NCI-H226 (cell line): ENCODE measurements around the gene DEPP1.

Source experiments
- DNase-seq: peaks from one replicate; pipeline ENCODE4 v3.0.0-alpha.2; 2015

The DEPP1 gene

GRCh38 chr10:44965651-44966097 is 12.9 kb downstream of the DEPP1 start:
- DNase-seq, result no peak

- DNase-seq, result no peak
These were observed 13.5 kb downstream of the DEPP1 start for GRCh38 chr10:44965104-44965503.

- DNase-seq, result no peak
These were observed 14.6 kb downstream of the DEPP1 start for GRCh38 chr10:44963772-44964633.

GRCh38 chr10:44962870-44963738 is 15.5 kb downstream of the DEPP1 start:
- DNase-seq, result no peak

- DNase-seq, result no peak
These were observed 16.5 kb downstream of the DEPP1 start for GRCh38 chr10:44961931-44962750.

GRCh38 chr10:44961230-44961571 is 17.4 kb downstream of the DEPP1 start:
- DNase-seq, result no peak

- DNase-seq, result no peak
These were observed 18.0 kb downstream of the DEPP1 start for GRCh38 chr10:44960482-44961229.

GRCh38 chr10:44960088-44960460 is 18.5 kb downstream of the DEPP1 start:
- DNase-seq, result no peak

- DNase-seq, result peak; percentile 88
These were observed 19.1 kb downstream of the DEPP1 start, which contains the start of gene RASSF4 for GRCh38 chr10:44959247-44960087. RASSF4 (plus strand) TSS chr10:44959802; CDS start chr10:44970203, 10,401 bp downstream.

- no peak for DNase-seq
These were observed 19.7 kb downstream of the DEPP1 start for GRCh38 chr10:44958898-44959246.

- peak; percentile 73 for DNase-seq
These were observed 20.3 kb downstream of the DEPP1 start for GRCh38 chr10:44958196-44958897.

- DNase-seq, result no peak
These were observed 21.6 kb downstream of the DEPP1 start for GRCh38 chr10:44956717-44957706.

GRCh38 chr10:44956226-44956625 is 22.4 kb downstream of the DEPP1 start:
- DNase-seq, result no peak

- DNase-seq, result no peak
These were observed 23.1 kb downstream of the DEPP1 start for GRCh38 chr10:44955413-44956070.

- DNase-seq, result no peak
These were observed 23.6 kb downstream of the DEPP1 start for GRCh38 chr10:44954962-44955361.

- DNase-seq, result no peak
These were observed 24.6 kb downstream of the DEPP1 start for GRCh38 chr10:44954042-44954441.

GRCh38 chr10:44952779-44953231 is 25.8 kb downstream of the DEPP1 start:
- peak; percentile 38 for DNase-seq

- no peak for DNase-seq
These were observed 26.9 kb downstream of the DEPP1 start for GRCh38 chr10:44951576-44952226.
